Stimulated activated CD4-positive, alpha-beta T cell treated with anti-CD3 and anti-CD28 coated beads, TNF-alpha, amount 100 ng/mL, for 24 hours (primary cell): ENCODE measurements around the gene NFKBIE.
"Not testable (repeated sequence)": the region's sequence is repeated elsewhere in the genome, so short reads cannot be mapped to it uniquely, and the experiment has no call there.

Source experiments
- DNase-seq, 3 experiments: peaks; one replicate each; pipeline ENCODE4 v3.0.0-alpha.2; 2020; ENCODE audit warnings: low read depth in 3 of 3

Gene NFKBIE

GRCh38 chr6:44245912-44246662, 19.3 kb downstream of the NFKBIE start:
- peak; percentile 74 to 89 (median 84) for DNase-seq

GRCh38 chr6:44245391-44245911, 19.9 kb downstream of the NFKBIE start:
- DNase-seq, result no peak

- DNase-seq, result no peak
Observed at GRCh38 chr6:44243345-44243744, 22.0 kb downstream of the NFKBIE start.

- DNase-seq, result no peak
Observed at GRCh38 chr6:44238687-44239350, 26.5 kb downstream of the NFKBIE start.

- DNase-seq, result peak; percentile 52 to 74 (median 68)
Observed at GRCh38 chr6:44237813-44238433, 27.4 kb downstream of the NFKBIE start.

GRCh38 chr6:44237021-44237812, 28.1 kb downstream of the NFKBIE start:
- peak in 1 of 3 experiments; percentile 78 for DNase-seq

- DNase-seq, result no peak
Observed at GRCh38 chr6:44235891-44236516, 29.3 kb downstream of the NFKBIE start.

- DNase-seq, result no peak
Observed at GRCh38 chr6:44235269-44235668, 30.1 kb downstream of the NFKBIE start.

- DNase-seq, result no peak
Observed at GRCh38 chr6:44234101-44235025, 31.0 kb downstream of the NFKBIE start.

GRCh38 chr6:44233567-44234100, 31.7 kb downstream of the NFKBIE start:
- no peak for DNase-seq

GRCh38 chr6:44232676-44233566, 32.4 kb downstream of the NFKBIE start:
- no peak for DNase-seq

GRCh38 chr6:44231426-44231825, 33.9 kb downstream of the NFKBIE start:
- DNase-seq, result not testable (repeated sequence)

- no peak for DNase-seq
Observed at GRCh38 chr6:44230034-44230675, 35.2 kb downstream of the NFKBIE start.

GRCh38 chr6:44229376-44230033, 35.8 kb downstream of the NFKBIE start:
- DNase-seq, result no peak

- DNase-seq, result no peak
Observed at GRCh38 chr6:44228836-44229235, 36.5 kb downstream of the NFKBIE start.

GRCh38 chr6:44228433-44228832, 36.9 kb downstream of the NFKBIE start:
- no peak for DNase-seq

GRCh38 chr6:44228031-44228430, 37.3 kb downstream of the NFKBIE start:
- DNase-seq, result no peak
